Stimulated activated CD4-positive, alpha-beta T cell treated with anti-CD3 and anti-CD28 coated beads, Interleukin-15, amount 100 ng/mL, for 24 hours (primary cell): ENCODE data around the gene GTPBP10.

Experiments
- DNase-seq: peaks from one replicate; pipeline ENCODE4 v3.0.0-alpha.2; 2020

GTPBP10 gene

GRCh38 chr7:90383422-90383821 is 36.9 kb downstream of the GTPBP10 start:
- DNase-seq: no peak

- no peak for DNase-seq
Observed at GRCh38 chr7:90383861-90384260, 37.3 kb downstream of the GTPBP10 start.

GRCh38 chr7:90384433-90384832 is 37.9 kb downstream of the GTPBP10 start:
- DNase-seq: no peak

- DNase-seq: no peak
Observed at GRCh38 chr7:90387470-90388240, 41.1 kb downstream of the GTPBP10 start.

GRCh38 chr7:90390926-90391325 is 44.4 kb downstream of the GTPBP10 start:
- no peak for DNase-seq

- DNase-seq: no peak
Observed at GRCh38 chr7:90391488-90391887, 45.0 kb downstream of the GTPBP10 start.

GRCh38 chr7:90396420-90396819 is 49.9 kb downstream of the GTPBP10 start:
- DNase-seq: no peak

- DNase-seq: no peak
Observed at GRCh38 chr7:90401989-90402388, 55.5 kb downstream of the GTPBP10 start.

- no peak for DNase-seq
Observed at GRCh38 chr7:90402785-90403173, 56.3 kb downstream of the GTPBP10 start.

- peak; percentile 80 for DNase-seq
Observed at GRCh38 chr7:90403174-90404113, 56.9 kb downstream of the GTPBP10 start, which contains the start of gene CLDN12. TSS of gene CLDN12 (plus strand) at chr7:90403461. CDS start at chr7:90412677, 9,216 bp downstream.

- no peak for DNase-seq
Observed at GRCh38 chr7:90404777-90405176, 58.3 kb downstream of the GTPBP10 start.

GRCh38 chr7:90407484-90407821 is 60.9 kb downstream of the GTPBP10 start:
- DNase-seq: no peak

GRCh38 chr7:90408142-90408541 is 61.6 kb downstream of the GTPBP10 start:
- no peak for DNase-seq

GRCh38 chr7:90409667-90410066 is 63.2 kb downstream of the GTPBP10 start:
- DNase-seq: no peak

- no peak for DNase-seq
Observed at GRCh38 chr7:90411510-90411909, 65.0 kb downstream of the GTPBP10 start.

- peak; percentile 32 for DNase-seq
Observed at GRCh38 chr7:90412458-90413184, 66.1 kb downstream of the GTPBP10 start.

GRCh38 chr7:90413185-90413528 is 66.6 kb downstream of the GTPBP10 start:
- DNase-seq: no peak

- DNase-seq: no peak
Observed at GRCh38 chr7:90421651-90422050, 75.1 kb downstream of the GTPBP10 start.

GRCh38 chr7:90424720-90425119 is 78.2 kb downstream of the GTPBP10 start:
- DNase-seq: no peak

GRCh38 chr7:90425376-90425775 is 78.9 kb downstream of the GTPBP10 start:
- DNase-seq: no peak

GRCh38 chr7:90430614-90431460 is 84.3 kb downstream of the GTPBP10 start:
- no peak for DNase-seq

GRCh38 chr7:90432752-90433151 is 86.2 kb downstream of the GTPBP10 start:
- no peak for DNase-seq
